ENCODE results near the gene XIRP2. TPM values are rescaled to one million over a fixed set of nuclear protein-coding genes. Genes with fewer than 3 reads are reported as not detected.

Gene XIRP2
- total and polyA plus RNA-seq, 2 of the 13 experiments (the other 11 are each of a cell fraction or from before 2014, with no cell fraction given) = 0.04 to 0.05 TPM

DNA sequence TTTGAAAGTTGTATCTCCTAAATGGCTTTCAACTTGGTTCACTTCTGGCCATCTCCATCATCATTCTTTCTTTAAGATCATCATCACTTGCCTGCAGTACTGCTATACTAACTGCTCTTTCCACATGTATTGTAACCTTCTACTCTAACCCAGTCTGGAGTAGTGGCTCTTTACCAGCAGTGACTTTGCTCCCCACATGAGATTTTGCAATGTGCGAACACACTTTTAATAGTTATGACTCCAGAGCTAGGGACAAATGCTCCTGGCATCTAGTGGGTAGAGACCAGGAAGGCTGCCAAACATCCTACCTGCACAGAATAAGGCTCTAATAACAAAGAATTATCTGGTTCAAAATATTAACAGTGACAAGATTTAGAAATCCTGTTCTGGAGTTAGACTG is 243.8 kb downstream of the XIRP2 start:
- DNase-seq (ENCODE audit: low spot score) (no peak), ATAC-seq (no peak), FAIRE-seq (no peak)
- 86% methylated on average over 1 of the region's 1 CpG for WGBS (ENCODE audit: low lambda C conversion rate)
- no peaks in the 10 kb centered on the region for H4K20me1 ChIP-seq (ENCODE audit: insufficient read depth, low read length)
- no TSS peak for BruUV-seq (replicated peaks)
- no peaks in the 10 kb centered on the region for H3K36me3 ChIP-seq (replicated peaks in 1 of 2; ENCODE audit: control insufficient read depth in 1 of 2, insufficient read depth in 2 of 2, low read length in 2 of 2)
- POLR2A ChIA-PET = no interaction called here
- TF ChIP-seq SMAD3 (CRISPR knock-in tag; IDR thresholded peaks at IDR 0.05) (no peak), ZNF10 (CRISPR knock-in tag; IDR thresholded peaks at IDR 0.05; ENCODE audit: borderline replicate concordance, low read depth) (no peak), ZNF501 (CRISPR knock-in tag; IDR thresholded peaks at IDR 0.05) (no peak), TRIM24 (CRISPR knock-in tag; IDR thresholded peaks at IDR 0.05) (no peak)
- TF ChIP-seq, protein P1, sequence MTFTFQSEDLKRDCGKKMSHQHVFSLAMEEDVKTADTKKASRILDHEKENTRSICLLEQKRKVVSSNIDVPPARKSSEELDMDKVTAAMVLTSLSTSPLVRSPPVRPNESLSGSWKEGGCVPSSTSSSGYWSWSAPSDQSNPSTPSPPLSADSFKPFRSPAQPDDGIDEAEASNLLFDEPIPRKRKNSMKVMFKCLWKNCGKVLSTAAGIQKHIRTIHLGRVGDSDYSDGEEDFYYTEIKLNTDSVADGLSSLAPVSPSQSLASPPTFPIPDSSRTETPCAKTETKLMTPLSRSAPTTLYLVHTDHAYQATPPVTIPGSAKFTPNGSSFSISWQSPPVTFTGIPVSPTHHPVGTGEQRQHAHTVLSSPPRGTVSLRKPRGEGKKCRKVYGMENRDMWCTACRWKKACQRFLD (CRISPR knock-in tag; IDR thresholded peaks at IDR 0.05; ENCODE audit: borderline replicate concordance) = no peak
- TF ChIP-seq, protein P2, sequence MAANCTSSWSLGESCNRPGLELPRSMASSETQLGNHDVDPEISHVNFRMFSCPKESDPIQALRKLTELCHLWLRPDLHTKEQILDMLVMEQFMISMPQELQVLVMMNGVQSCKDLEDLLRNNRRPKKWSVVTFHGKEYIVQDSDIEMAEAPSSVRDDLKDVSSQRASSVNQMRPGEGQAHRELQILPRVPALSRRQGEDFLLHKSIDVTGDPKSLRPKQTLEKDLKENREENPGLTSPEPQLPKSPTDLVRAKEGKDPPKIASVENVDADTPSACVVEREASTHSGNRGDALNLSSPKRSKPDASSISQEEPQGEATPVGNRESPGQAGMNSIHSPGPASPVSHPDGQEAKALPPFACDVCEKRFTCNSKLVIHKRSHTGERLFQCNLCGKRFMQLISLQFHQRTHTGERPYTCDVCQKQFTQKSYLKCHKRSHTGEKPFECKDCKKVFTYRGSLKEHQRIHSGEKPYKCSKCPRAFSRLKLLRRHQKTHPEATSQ (CRISPR knock-in tag; IDR thresholded peaks at IDR 0.05; ENCODE audit: borderline replicate concordance) = no peak
- H2AFZ ChIP-seq (ENCODE audit: low read length) = no peak overlapping the region
- no peak overlapping the region for H3K4me2 ChIP-seq (ENCODE audit: low read depth, low read length)
- CTCF ChIA-PET (ENCODE audit: low intra/inter-chr PET ratio, low total read pairs) = no interaction called here
- no peaks in the 10 kb centered on the region for H3K27me3 ChIP-seq (ENCODE audit: control insufficient read depth in 1 of 2, insufficient read depth in 2 of 2, low read length in 2 of 2)
- H3K4me3 ChIP-seq (replicated peaks in 1 of 3; ENCODE audit: insufficient read depth in 1 of 3, low read depth in 2 of 3, low read length in 3 of 3) = no peak overlapping the region
- H3K4me1 ChIP-seq (ENCODE audit: insufficient read depth, low read length) = no peaks in the 10 kb centered on the region
- H3K79me2 ChIP-seq (ENCODE audit: insufficient read depth, low read length) = no peaks in the 10 kb centered on the region
- in situ Hi-C loops (cut with HindIII; ENCODE audit: extremely low pct_ligation_motif_present, low pct_unique_long_range_greater_than_20kb) (loop anchor here (25.0 kb wide), 1 partner anchor 980 kb away; no protein-coding TSS in a partner anchor), intact Hi-C loops (cut with micrococcal nuclease; ENCODE audit: unreplicated experiment) (no loop called here)
- H3K9me3 ChIP-seq (ENCODE audit: low read length) = no peaks in the 10 kb centered on the region
- H3K9ac ChIP-seq (ENCODE audit: insufficient read depth, low read depth, low read length) = no peak overlapping the region
- no peak overlapping the region for H3K27ac ChIP-seq (ENCODE audit: extremely low read length, insufficient read depth, low read length)
